Tibial nerve (tissue), 4 donors: Measurements from ENCODE around the gene PRR15L. TPM values are rescaled to one million over a fixed set of nuclear protein-coding genes. Genes with fewer than 3 reads are reported as not detected.

Experiments used
- DNase-seq, 2 donors: peaks; one replicate each; pipeline ENCODE4 v3.0.0-alpha.2; 2019; ENCODE audit warnings: low spot score in 2 of 2
- H3K27ac ChIP-seq, 4 donors: fragments of 200-600 bp; sonication (generic) in 3 of 4; one replicate each; pipeline ENCODE4 v1.5.1; 2017 to 2019; ENCODE audit warnings: mild to moderate bottlenecking in 1 of 4
- H3K27me3 ChIP-seq, 2 donors: fragments of 200-600 bp; sonication (generic) in 1 of 2; one replicate each; pipeline versions ENCODE4 v1.5.1 to v1.6.0; 2017 to 2019
- H3K36me3 ChIP-seq, 3 donors: fragments of 200-600 bp; sonication (generic); one replicate each; pipeline ENCODE4 v1.5.1; 2018 to 2019
- H3K4me1 ChIP-seq, 4 donors: fragments of 200-600 bp; sonication (generic) in 3 of 4; one replicate each; pipeline ENCODE4 v1.5.1; 2017 to 2019
- H3K4me3 ChIP-seq, 4 donors: fragments of 200-600 bp; sonication (generic) in 3 of 4; one replicate each; pipeline ENCODE4 v1.5.1; 2017 to 2019; ENCODE audit warnings: mild to moderate bottlenecking in 1 of 4, moderate library complexity in 1 of 4
- H3K9me3 ChIP-seq, 4 donors: fragments of 200-600 bp; sonication (generic) in 3 of 4; one replicate each; pipeline ENCODE4 v1.5.1; 2017 to 2019
- CTCF ChIP-seq, 5 experiments: fragments of 200-600 bp in 3 of 5; fragments of 450-650 bp in 2 of 5; sonication (generic) in 3 of 5; IDR thresholded peaks; one replicate each; pipeline ENCODE4 v1.5.1; 2016 to 2019; ENCODE audit warnings: antibody characterized with exemption in 5 of 5, mild to moderate bottlenecking in 3 of 5, moderate library complexity in 2 of 5
- EP300 ChIP-seq, 2 donors: sonication (generic); formaldehyde crosslinking; IDR thresholded peaks; one replicate each; pipeline ENCODE4 v1.6.1; 2017; ENCODE audit warnings: antibody characterized with exemption in 2 of 2, mild to moderate bottlenecking in 1 of 2
- POLR2A ChIP-seq, 2 donors: fragments of 450-650 bp; IDR thresholded peaks; one replicate each; pipeline ENCODE4 v1.6.1; 2017; ENCODE audit warnings: antibody characterized with exemption in 2 of 2, mild to moderate bottlenecking in 2 of 2, moderate library complexity in 2 of 2
- WGBS, 2 donors: methylation state at CpG; one replicate each; pipeline ENCODE4 v1.1.5; 2018; 5-methylcytosine and 5-hydroxymethylcytosine counted together
- total RNA-seq, 4 donors: library from RNA; depleted of rRNA; stranded (reverse); fragments of >200 nt; gene quantifications; one replicate each; pipeline ENCODE4 v1.1.0, GENCODE V29; 2016

PRR15L gene
- total RNA-seq, 4 donors from 2014 or later = not detected

- Histone ChIP-seq H3K4me1 (peaks cover 0 to 21% (median 10%) of the 10 kb centered on the region in 4 donors), H3K9me3 (no peaks in the 10 kb centered on the region), H3K27ac (no peak overlapping the region), H3K36me3 (no peaks in the 10 kb centered on the region), H3K27me3 (no peaks in the 10 kb centered on the region), H3K4me3 (no peak overlapping the region)
- no peak for DNase-seq
- TF ChIP-seq EP300 (IDR thresholded peaks at IDR 0.05) = no peak
- TF ChIP-seq POLR2A (IDR thresholded peaks at IDR 0.05) = no peak
- TF ChIP-seq CTCF (IDR thresholded peaks at IDR 0.05) = no peak
- 60 to 65% methylated on average over 7 of the region's 7 CpGs for WGBS, 2 donors
Measured at GRCh38 chr17:47997586-47997985, 39.9 kb upstream of the PRR15L start.

DNA sequence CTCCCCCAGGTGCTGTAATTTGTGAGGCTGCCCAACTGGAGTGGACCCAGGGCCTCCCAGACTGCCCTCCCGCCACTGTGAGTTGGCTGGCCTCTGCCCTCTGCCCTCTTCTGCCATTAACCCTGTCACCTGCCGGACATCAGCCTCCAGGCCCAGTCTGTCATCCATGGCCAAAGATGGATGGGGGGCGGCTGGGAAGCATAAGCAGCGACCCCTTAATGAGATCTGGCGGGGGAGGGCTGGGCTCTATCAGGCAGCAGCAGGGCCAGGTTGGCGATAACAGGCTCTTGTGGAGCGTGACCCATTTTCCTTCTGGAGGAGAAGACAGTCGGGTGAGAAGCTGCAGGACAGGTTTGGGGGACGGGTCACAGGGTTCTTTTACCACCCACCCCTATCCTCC, 38.5 kb upstream of the PRR15L start:
- H3K9me3 ChIP-seq = no peaks in the 10 kb centered on the region
- H3K36me3 ChIP-seq = no peaks in the 10 kb centered on the region
- no peak for DNase-seq
- 71 to 82% methylated on average over 9 of the region's 9 CpGs for WGBS, 2 donors
- no peak overlapping the region for H3K4me3 ChIP-seq
- H3K27me3 ChIP-seq = no peaks in the 10 kb centered on the region
- H3K27ac ChIP-seq = no peak overlapping the region
- H3K4me1 ChIP-seq = peaks cover 0 to 19% (median 4%) of the 10 kb centered on the region in 4 donors
- no peak for TF ChIP-seq CTCF (IDR thresholded peaks at IDR 0.05)
- no peak for TF ChIP-seq POLR2A (IDR thresholded peaks at IDR 0.05)
- TF ChIP-seq EP300 (IDR thresholded peaks at IDR 0.05) = no peak

DNA sequence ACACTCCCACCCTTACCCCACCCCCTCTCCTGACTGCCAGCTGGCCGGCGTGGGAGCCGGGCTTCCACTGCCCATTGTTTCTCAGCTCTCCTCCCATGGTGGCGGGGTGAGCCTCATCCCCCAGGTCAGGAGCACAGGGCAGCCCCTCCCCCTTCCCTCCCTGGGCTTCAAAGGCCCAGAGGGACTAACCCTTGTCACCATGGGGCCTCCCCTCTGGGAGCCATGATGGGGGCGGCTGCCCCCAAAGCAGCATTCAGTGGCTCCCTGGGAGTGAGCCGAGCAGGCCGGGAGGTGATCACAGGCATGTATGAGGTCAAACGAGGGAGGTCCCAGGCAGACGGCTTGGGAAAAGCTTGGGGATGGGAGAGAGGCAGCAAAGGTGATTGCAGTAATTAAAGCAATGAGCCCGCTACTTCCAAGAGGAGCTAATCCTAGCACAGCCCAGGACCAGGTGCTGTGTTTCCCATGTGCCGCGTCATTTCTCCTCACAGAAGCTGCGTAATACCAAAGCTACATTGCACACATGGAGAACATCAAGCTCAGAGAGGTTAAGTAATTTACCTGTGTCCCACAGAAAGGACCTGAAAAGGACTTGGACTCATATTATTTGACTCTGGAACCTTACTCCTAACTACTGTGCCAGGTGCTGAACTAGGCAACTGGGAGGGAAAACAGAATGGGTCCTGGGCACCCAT, 37.7 kb upstream of the PRR15L start:
- Histone ChIP-seq H3K4me3 (no peak overlapping the region), H3K9me3 (no peaks in the 10 kb centered on the region), H3K36me3 (no peaks in the 10 kb centered on the region), H3K27ac (no peak overlapping the region), H3K27me3 (no peaks in the 10 kb centered on the region), H3K4me1 (peaks cover 0 to 19% (median 4%) of the 10 kb centered on the region in 4 donors)
- no peak for DNase-seq
- 43 to 48% methylated on average over 12 to 13 of the region's 13 CpGs for WGBS, 2 donors
- no peak for TF ChIP-seq POLR2A (IDR thresholded peaks at IDR 0.05)
- TF ChIP-seq EP300 (IDR thresholded peaks at IDR 0.05) = no peak
- no peak for TF ChIP-seq CTCF (IDR thresholded peaks at IDR 0.05)

- Histone ChIP-seq H3K4me1 (peaks cover 0 to 19% (median 4%) of the 10 kb centered on the region in 4 donors), H3K4me3 (no peak overlapping the region), H3K9me3 (no peaks in the 10 kb centered on the region), H3K36me3 (no peaks in the 10 kb centered on the region), H3K27me3 (no peaks in the 10 kb centered on the region), H3K27ac (no peak overlapping the region)
- DNase-seq = no peak
- WGBS, 2 donors = 76 to 88% methylated on average over 1 to 4 of the region's 4 CpGs
- TF ChIP-seq POLR2A (IDR thresholded peaks at IDR 0.05) = no peak
- no peak for TF ChIP-seq CTCF (IDR thresholded peaks at IDR 0.05)
- no peak for TF ChIP-seq EP300 (IDR thresholded peaks at IDR 0.05)
Measured at GRCh38 chr17:47994724-47995123, 37.0 kb upstream of the PRR15L start.

- WGBS, 2 donors = 84 to 91% methylated on average over 5 of the region's 5 CpGs
- no peak overlapping the region for H3K4me3 ChIP-seq
- TF ChIP-seq EP300 (IDR thresholded peaks at IDR 0.05) = no peak
- TF ChIP-seq CTCF (IDR thresholded peaks at IDR 0.05) = no peak
- TF ChIP-seq POLR2A (IDR thresholded peaks at IDR 0.05) = no peak
- H3K27ac ChIP-seq = no peak overlapping the region
- H3K9me3 ChIP-seq = no peaks in the 10 kb centered on the region
- no peaks in the 10 kb centered on the region for H3K27me3 ChIP-seq
- H3K4me1 ChIP-seq = peaks cover 0 to 19% (median 4%) of the 10 kb centered on the region in 4 donors
- no peaks in the 10 kb centered on the region for H3K36me3 ChIP-seq
- DNase-seq = no peak
Measured at GRCh38 chr17:47993964-47994363, 36.3 kb upstream of the PRR15L start.
